ENCODE measurements around the gene AFDN.
"Not testable (repeated sequence)": the region's sequence is repeated elsewhere in the genome, so short reads cannot be mapped to it uniquely, and the experiment has no call there.

The AFDN gene

DNA sequence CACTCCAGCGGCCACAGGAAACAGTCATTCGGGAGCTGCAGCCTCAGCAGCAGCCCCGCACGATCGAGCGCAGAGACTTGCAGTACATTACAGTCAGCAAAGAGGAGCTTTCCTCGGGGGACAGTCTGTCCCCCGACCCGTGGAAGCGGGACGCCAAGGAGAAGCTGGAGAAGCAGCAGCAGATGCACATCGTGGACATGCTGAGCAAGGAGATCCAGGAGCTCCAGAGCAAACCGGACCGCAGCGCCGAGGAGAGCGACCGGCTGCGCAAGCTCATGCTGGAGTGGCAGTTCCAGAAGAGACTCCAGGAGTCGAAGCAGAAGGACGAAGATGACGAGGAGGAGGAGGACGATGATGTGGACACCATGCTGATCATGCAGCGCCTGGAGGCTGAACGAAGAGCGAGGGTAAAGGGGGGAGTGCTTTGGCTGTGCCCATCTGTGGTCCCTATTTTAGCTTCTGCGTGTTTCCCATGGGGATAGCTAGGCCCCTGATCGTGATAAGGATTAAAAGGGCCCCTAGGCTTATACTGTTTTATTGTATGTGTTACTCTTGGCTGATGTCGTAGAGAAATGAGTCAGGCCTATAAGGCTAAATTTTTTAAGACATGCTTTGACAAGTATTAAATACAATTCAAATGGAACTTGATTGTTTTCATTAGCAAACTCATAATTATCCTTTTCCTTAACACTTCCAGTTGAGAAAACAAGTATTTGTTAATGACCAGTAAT is 125.2 kb downstream of the AFDN start:
- no peak for DNase-seq (ENCODE audit: low spot score)

GRCh38 chr6:167952512-167952859 is 125.8 kb downstream of the AFDN start:
- DNase-seq (ENCODE audit: low spot score), result no peak

DNA sequence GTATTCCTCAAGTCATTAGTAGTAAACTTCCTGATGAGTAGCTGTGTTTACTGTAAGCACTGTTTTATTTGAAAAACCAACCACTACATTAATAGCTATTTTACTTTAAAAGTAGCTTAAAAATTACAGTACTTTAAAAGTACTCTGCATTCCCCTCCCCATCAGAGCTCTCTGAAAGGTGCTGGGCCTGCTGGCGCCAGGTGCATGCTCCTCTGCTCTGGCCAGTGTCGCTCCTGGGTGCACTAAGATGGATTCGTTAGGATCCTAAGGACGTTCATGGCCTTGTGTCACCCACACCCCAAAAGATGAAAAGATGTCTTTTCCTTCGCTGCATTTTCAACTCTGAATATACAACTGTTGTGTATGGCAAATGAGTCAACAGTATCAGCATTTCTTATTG is 126.8 kb downstream of the AFDN start:
- DNase-seq (ENCODE audit: low spot score), result no peak

- no peak for DNase-seq (ENCODE audit: low spot score)
These were observed 127.4 kb downstream of the AFDN start for GRCh38 chr6:167954151-167954550.

GRCh38 chr6:167956491-167956890 is 129.8 kb downstream of the AFDN start:
- no peak for DNase-seq (ENCODE audit: low spot score)

DNA sequence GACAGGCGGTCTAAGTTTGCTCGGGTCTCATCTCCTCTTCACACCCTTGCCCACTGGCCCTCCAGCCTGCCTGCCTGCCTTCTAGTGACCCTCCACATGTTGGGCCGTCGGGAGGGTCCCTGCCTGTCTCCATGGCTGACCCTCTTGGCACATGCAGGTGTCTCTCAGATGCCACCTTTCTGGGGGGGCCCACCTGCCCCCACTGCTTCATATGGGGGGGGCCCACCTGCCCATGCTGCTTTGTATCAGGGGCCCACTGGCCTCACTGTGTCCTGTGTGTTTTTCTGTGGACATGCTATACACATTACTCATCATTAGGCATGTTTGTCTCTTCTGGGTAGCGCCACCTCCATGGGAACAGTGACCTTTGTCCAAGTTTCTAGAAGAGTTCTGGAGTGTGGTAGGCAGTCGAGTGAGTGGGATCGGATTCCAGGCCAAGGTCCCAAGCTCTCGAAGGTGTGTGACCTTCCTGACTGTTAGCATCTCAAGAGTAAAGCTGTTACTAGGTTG is 130.3 kb downstream of the AFDN start:
- DNase-seq (ENCODE audit: low spot score), result no peak

DNA sequence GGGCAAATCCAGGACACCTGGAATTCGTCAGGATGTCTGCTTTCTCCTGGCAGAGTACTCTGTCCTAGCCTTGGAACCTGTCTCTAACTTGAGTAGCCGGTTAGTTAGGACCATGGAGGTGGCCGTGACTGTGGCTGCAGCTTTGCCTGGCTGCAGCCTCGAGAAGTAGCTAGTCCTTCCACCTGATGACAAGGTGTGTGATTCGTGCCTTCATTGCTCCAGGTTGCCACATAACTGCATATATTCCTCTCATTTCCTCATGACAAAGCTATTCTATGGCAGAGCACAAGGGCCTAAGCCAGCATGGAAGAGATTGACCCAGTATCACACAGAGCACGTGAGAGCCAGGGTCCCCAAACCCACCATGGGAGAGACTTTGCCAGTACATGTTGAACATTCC is 130.9 kb downstream of the AFDN start:
- no peak for DNase-seq (ENCODE audit: low spot score)

- DNase-seq (ENCODE audit: low spot score), result no peak
These were observed 133.9 kb downstream of the AFDN start for GRCh38 chr6:167960579-167960978.

- DNase-seq (ENCODE audit: low spot score), result no peak
These were observed 136.0 kb downstream of the AFDN start for GRCh38 chr6:167962711-167963110.

- no peak for DNase-seq (ENCODE audit: low spot score)
These were observed 136.9 kb downstream of the AFDN start for GRCh38 chr6:167963589-167964057.

DNA sequence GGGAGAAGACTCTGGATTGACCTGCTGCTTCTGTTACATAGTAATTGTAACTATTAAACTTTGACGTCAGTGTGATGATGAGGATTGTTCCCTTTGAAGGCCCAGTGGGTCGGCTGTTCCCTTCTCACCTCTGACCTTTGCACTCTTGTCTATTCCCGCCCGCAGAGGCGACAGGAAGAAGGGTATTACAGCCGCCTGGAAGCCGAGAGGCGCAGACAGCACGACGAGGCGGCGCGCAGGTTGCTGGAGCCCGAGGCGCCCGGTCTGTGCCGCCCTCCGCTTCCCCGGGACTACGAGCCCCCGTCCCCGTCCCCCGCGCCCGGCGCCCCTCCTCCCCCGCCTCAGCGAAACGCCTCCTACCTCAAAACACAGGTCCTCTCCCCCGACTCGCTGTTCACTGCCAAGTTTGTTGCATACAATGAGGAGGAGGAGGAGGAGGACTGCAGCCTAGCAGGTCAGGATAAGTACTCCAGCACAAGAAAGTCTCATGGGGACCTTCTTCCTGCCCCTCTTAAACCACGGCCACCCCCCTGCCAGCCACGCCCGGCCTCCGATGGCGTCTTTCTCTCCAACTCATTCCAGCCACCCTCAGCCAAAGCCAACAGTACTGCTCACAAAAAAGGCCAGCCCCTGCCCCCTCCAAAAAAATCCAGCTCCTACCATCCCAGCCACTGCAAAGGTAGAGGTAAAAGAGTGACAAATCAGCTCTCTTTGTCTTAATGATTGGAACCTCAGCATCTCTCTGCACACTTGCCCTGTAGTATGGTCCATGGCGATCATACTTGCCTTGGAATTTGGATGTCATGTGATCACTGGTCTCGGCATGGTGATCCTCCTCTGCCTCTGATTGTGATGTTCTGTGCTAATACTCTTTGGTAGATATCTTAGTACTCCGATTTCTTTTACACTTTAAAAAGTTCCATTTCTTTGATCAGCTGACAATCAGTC is 139.2 kb downstream of the AFDN start:
- no peak for DNase-seq (ENCODE audit: low spot score)

DNA sequence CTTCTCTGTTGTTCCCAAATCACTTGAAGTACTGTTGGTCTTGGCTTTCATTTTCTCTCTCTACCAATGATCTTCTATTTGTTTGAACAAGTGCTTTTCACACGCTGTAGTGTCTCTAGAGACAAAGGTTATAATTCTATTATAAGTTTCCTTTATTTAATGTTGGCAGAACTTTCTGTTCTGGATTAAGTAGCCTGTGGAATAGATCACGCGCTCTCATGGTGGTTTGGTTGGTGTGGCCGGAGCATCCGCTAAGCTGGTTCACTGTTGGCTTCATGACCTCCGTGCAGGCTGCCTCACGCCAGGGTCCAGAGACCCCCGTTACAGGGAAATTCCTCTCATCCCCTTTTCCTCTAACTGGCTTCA is 139.8 kb downstream of the AFDN start:
- DNase-seq (ENCODE audit: low spot score), result no peak

GRCh38 chr6:167968091-167968490 is 141.4 kb downstream of the AFDN start:
- no peak for DNase-seq (ENCODE audit: low spot score)

DNA sequence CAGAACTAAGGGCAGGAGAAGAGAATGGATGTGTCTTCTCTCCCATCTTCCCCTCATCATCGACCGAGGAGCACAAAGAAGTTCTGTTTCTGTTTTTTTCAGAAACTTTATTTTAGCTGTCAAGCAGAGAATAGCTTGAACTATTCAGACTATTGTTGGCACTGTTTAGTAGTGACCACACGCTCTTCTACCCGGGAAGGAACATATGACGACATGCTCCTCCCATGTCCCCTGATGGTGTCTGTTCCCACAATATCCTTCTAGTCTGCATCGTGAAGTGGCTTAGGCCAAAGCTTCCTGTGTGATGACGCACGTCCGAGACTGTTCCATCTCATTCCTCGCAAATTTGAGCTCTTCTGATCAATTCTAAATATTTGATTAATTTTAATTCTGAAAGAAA is 143.5 kb downstream of the AFDN start:
- DNase-seq (ENCODE audit: low spot score), result no peak

DNA sequence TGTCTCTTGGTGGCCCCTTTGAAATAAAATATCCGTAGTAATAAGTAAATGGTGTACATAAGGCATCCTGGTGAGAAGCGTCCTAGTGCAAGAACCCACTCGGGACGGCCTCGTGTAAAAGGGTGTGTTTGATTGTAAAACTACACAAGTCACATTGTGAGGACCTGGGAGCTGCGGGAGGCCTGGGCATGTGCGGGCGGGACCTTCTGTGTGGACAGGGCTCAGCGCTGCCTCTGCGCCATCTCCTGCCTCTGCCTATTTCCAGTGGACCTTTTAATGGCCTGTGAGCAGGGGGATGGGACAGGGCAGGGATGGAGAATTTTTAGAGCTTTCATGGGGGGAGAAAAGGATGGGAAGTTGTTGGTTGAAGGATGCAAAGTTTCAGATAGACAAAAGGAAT is 145.5 kb downstream of the AFDN start:
- DNase-seq (ENCODE audit: low spot score), result no peak

- no peak for DNase-seq (ENCODE audit: low spot score)
These were observed 146.6 kb downstream of the AFDN start for GRCh38 chr6:167973148-167973885.

- DNase-seq (ENCODE audit: low spot score), result no peak
These were observed 148.1 kb downstream of the AFDN start for GRCh38 chr6:167974640-167975344.

DNA sequence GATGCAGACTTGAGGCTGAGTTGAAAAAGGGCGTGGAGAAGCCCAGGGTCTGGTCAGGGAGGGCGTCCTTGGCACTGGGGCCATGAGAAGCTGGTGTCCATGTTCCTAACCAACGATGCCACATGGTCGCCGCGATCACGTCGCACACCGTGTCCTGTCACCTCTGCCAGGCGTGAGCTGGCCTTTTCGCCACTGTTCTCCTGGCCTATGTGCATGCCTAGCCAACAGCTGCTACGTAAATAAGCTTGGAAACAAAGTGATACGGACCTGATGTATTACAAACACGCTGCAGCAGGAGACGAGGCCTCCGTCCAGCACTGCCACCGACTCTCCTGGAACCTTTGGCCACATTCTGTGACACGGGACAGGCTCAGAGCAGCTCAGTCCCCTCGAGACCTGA is 148.7 kb downstream of the AFDN start:
- DNase-seq (ENCODE audit: low spot score), result no peak

DNA sequence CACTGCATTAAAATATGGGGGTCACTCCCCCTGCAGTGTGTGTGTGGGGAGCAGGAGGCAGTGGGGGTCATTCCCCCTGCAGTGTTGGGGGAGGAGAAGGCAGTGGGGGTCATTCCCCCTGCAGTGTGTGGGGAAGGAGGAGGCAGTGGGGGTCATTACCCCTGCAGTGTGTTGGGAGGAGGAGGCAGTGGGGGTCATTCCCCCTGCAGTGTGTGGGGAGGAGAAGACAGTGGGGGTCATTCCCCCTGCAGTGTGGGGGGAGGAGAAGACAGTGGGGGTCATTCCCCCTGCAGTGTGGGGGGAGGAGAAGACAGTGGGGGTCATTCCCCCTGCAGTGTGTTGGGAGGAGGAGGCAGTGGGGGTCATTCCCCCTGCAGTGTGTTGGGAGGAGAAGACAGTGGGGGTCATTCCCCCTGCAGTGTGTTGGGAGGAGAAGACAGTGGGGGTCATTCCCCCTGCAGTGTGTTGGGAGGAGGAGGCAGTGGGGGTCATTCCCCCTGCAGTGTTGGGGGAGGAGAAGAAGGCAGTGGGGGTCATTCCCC is 149.5 kb downstream of the AFDN start:
- DNase-seq (ENCODE audit: low spot score), result not testable (repeated sequence)

GRCh38 chr6:167976708-167977107 is 150.0 kb downstream of the AFDN start:
- no peak for DNase-seq (ENCODE audit: low spot score)

GRCh38 chr6:167977717-167978467 is 151.2 kb downstream of the AFDN start:
- no peak for DNase-seq (ENCODE audit: low spot score)
